Choroid plexus epithelial cell (primary cell): Measurements from ENCODE around the gene CTNNA3.

Experiments used
- DNase-seq: peaks from one replicate; pipeline ENCODE4 v3.0.0-alpha.2; 2010; ENCODE audit warnings: low read depth
- H3K4me3 ChIP-seq: 2 replicates; pipeline ENCODE4 v1.5.1; 2011; ENCODE audit warnings: low read depth, mild to moderate bottlenecking, control low read depth, low read length, moderate library complexity
- TF ChIP-seq, protein P1 (sequence below): conservative IDR thresholded peaks from 2 replicates; pipeline ENCODE4 v1.5.1; 2011; ENCODE audit warnings: low read depth, mild to moderate bottlenecking, control low read depth, inconsistent platforms, low read length, moderate library complexity

The CTNNA3 gene

GRCh38 chr10:66564287-66564686, 1131.7 kb downstream of the CTNNA3 start:
- DNase-seq, result no peak
- no peak overlapping the region for H3K4me3 ChIP-seq
- TF ChIP-seq, protein P1, sequence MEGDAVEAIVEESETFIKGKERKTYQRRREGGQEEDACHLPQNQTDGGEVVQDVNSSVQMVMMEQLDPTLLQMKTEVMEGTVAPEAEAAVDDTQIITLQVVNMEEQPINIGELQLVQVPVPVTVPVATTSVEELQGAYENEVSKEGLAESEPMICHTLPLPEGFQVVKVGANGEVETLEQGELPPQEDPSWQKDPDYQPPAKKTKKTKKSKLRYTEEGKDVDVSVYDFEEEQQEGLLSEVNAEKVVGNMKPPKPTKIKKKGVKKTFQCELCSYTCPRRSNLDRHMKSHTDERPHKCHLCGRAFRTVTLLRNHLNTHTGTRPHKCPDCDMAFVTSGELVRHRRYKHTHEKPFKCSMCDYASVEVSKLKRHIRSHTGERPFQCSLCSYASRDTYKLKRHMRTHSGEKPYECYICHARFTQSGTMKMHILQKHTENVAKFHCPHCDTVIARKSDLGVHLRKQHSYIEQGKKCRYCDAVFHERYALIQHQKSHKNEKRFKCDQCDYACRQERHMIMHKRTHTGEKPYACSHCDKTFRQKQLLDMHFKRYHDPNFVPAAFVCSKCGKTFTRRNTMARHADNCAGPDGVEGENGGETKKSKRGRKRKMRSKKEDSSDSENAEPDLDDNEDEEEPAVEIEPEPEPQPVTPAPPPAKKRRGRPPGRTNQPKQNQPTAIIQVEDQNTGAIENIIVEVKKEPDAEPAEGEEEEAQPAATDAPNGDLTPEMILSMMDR, result no peak

GRCh38 chr10:66555061-66555460, 1140.9 kb downstream of the CTNNA3 start:
- no peak overlapping the region for H3K4me3 ChIP-seq
- peak; percentile 19 for DNase-seq
- TF ChIP-seq, protein P1, result no peak

DNA sequence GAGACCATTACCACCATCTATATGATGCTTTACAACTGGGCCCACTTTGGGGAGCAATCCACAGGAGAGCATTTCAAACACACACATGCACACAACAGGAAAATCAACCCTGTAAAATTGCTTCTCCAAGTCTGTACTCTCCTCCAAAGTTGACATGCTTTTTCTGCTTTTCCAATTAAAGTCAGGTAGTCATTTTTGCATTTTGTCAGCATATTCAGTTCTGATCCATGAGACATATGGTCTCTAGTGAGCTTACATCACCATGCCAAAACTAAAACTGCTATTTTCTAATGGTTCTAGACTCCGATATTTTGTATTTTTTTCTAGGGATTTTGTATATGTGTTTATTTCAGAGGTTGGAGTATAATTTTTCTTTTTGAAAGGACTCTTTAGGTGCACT, 1143.7 kb downstream of the CTNNA3 start:
- TF ChIP-seq, protein P1, result no peak
- DNase-seq, result no peak
- no peak overlapping the region for H3K4me3 ChIP-seq

- no peak overlapping the region for H3K4me3 ChIP-seq
- TF ChIP-seq, protein P1, result no peak
- no peak for DNase-seq
Observed at GRCh38 chr10:66550351-66550750, 1145.6 kb downstream of the CTNNA3 start.

DNA sequence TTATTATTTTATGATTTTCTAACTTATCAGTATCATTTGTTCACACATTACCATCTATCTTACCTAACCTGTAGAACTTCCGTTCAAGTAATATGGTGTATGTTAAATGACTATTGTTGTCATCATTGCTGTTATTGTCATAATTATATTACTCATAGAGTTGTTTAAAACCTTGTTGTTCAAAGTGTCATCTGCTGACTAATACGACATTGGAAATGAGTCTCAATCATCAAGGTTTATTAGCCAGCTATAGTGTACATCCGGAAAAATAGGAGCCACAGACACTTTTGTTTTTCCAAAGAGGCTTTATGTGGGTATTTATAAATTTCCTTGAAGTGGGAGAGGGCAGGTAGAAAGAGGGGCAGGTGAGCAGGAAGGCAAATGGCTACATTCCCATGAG, 1157.1 kb downstream of the CTNNA3 start:
- DNase-seq, result no peak
- no peak overlapping the region for H3K4me3 ChIP-seq
- TF ChIP-seq, protein P1, result no peak

- no peak overlapping the region for H3K4me3 ChIP-seq
- TF ChIP-seq, protein P1, result no peak
- DNase-seq, result no peak
Observed at GRCh38 chr10:66538371-66538770, 1157.6 kb downstream of the CTNNA3 start.

DNA sequence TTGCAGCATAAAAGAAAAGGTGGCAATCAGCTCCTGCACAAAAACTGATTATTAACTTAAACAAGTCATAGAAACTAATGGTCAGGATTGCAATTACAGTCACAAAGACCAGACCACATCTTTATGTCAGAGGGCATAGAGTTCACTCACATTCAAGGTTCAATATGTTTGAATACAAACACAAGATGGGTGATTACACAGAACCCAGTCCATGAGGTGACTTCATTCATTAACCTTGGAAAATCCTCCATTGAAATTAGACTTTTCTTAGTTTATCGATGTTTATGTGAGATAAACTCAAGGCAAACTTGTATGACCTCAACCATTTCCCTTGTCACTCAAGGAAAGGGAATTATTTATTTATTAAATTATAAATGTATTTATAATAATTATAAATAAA, 1158.8 kb downstream of the CTNNA3 start:
- no peak for DNase-seq
- no peak overlapping the region for H3K4me3 ChIP-seq
- TF ChIP-seq, protein P1, result no peak
